Activated CD4-positive, alpha-beta T cell treated with anti-CD3 and anti-CD28 coated beads, Interleukin-2, Interleukin-4, amounts not matched to agents 100 ng/mL and 50 ng/mL, durations not matched to agents 16 hours and 8 hours (primary cell): ENCODE data around the gene SLC28A3.

Experiments used
- DNase-seq: peaks from one replicate; pipeline ENCODE4 v3.0.0-alpha.2; 2020; ENCODE audit warnings: low spot score

The SLC28A3 gene

GRCh38 chr9:84238652-84239051, 101.9 kb downstream of the SLC28A3 start:
- no peak for DNase-seq

DNA sequence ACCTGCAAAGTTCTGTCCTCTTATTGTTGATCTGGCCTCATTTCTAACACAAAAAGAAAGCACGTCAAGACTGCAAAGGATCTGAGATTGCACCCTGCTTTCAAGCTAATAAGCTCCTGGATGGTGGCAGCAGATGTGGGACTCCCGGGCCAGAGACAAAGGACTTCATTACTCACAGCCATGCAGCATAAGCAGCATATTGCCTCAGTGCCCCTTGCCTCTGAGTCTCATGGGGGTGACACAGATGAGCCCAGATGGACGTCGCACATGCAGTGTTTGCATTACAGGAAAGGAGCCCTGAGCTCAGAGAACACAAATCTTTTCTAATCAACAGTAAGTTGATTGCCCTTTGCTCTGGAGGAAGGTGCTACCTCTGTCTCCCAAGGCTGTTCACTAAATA, 105.0 kb downstream of the SLC28A3 start:
- DNase-seq = no peak

DNA sequence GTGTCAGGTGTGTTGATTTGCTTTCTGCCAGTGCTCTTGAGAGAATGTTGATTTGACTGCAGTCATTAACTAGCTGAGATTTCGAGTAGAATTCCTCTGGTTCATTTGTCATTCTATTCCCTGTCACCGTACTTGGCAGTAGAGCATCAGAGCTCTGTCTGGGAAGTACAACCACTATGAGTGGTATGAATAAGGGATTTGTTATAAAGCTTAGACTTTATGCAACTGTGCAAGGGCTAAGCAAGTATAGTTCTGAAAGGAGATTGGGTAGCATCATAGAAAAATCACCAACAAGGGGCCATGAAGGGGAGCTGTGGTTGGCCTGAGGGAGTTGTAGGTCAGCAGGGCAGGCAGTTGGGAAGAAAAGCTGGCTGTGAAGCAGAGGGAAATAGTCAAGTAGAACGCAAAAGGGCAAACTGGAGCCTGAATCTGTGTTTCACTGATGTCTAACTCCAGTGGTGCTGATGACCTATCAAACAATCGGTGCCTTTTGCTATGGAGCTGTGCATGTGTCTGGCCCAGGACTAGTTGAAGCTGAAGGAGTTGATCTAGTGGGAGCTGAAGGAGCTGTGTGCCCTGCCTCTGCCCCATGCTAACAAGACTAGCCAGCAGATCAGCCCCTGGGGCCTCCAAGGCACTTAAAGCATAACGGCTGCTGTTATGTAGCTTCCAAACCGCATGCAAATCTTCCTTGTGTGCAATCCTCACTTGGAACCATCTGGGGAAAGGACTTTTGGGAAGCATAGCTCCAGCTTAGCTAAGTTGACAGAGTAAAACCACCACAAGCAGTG, 110.0 kb downstream of the SLC28A3 start:
- DNase-seq = no peak

GRCh38 chr9:84229191-84229590, 111.4 kb downstream of the SLC28A3 start:
- DNase-seq = no peak

DNA sequence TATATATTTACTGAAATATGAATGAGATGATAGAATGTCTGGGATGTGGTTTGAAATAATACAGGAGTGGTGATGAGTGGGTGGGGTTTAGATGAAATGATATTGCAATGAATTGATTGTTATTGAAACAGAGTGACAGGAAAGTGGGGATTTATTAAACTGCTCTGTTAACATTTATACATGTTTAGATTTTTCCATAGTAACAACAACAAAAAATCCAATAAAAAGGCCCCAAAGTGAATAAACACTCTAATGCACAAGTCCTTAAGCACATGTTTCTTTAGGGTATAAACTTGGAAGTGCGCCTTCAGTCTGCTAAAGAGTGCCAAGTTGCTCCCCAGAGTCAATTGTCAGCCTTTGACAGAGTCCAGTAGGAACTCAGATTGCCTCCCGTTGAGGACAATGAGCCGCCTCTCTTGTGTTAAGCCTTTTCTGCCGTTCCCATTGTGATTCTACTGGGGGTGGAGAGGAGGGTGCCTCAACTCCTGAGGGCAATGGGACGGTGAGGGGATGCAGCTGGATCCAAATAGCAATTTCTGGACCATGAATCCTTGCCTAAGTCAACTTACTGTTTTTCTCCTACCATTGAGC, 112.3 kb downstream of the SLC28A3 start:
- DNase-seq = no peak

DNA sequence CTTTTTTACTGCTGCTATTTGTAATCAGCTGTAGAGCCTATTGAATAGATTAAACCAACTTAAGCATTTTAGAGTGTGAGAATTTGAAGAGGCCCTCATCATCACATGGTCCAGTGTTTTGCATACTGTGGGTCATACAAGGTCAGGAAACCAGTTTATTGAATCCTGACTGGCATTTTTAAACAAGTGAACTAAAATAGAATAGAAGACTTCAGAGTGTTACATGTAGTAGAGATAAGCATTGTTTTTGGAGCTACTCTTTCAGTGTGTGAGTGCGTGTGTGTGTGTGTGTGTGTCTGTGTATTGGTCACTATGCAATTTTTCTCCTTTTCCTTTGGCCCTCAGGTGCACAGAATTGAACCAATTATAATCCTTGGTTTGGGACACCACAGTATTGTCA, 114.4 kb downstream of the SLC28A3 start:
- DNase-seq = no peak
